Measurements from ENCODE around the gene LRRC25.

Gene LRRC25

GRCh38 chr19:18342090-18342632 lies 55.3 kb downstream of the LRRC25 start:
- no peaks in the 10 kb centered on the region for H3K27me3 ChIP-seq (replicated peaks; ENCODE audit: control insufficient read depth, insufficient read depth, low read length)
- peaks cover 6% of the 10 kb centered on the region for H3K36me3 ChIP-seq (ENCODE audit: control insufficient read depth, insufficient read depth, low read length)
- H3K4me3 ChIP-seq (replicated peaks; ENCODE audit: low read depth, low read length) = no peak overlapping the region
- DNase-seq (ENCODE audit: extremely low read depth, insufficient read length) = no peak
- no peak for TF ChIP-seq CTCF (IDR thresholded peaks at IDR 0.05; ENCODE audit: insufficient read depth, low read length, poor library complexity, severe bottlenecking)
